SU-DHL-6 (cell line): ENCODE results near the gene PLEKHA6.

Source experiments
- H2AFZ ChIP-seq: fragments of 200-600 bp; sonication (generic); 2 replicates; pipeline ENCODE4 v1.6.1; 2014; ENCODE audit warnings: low read depth, mild to moderate bottlenecking, moderate library complexity, mixed read lengths, antibody characterized with exemption, low read length; ENCODE audit not compliant: severe bottlenecking
- H3F3A ChIP-seq: fragments of 200-600 bp; shearing (Covaris generic); 2 replicates; pipeline ENCODE4 v1.6.0; 2016; ENCODE audit warnings: antibody characterized with exemption, mild to moderate bottlenecking; ENCODE audit not compliant: insufficient read depth
- H3K27ac ChIP-seq: fragments of 200-600 bp; sonication (generic); 2 replicates; pipeline ENCODE4 v1.5.1; 2016; ENCODE audit warnings: low read depth, mild to moderate bottlenecking, low read length, moderate library complexity, mixed read lengths
- H3K27me3 ChIP-seq: fragments of 200-600 bp; sonication (generic), shearing (Covaris generic); 2 replicates; pipeline ENCODE4 v1.6.0; 2014; ENCODE audit warnings: mild to moderate bottlenecking, low read length
- H3K36me3 ChIP-seq: fragments of 200-600 bp; sonication (generic); 2 replicates; pipeline ENCODE4 v1.6.1; 2014; ENCODE audit warnings: mild to moderate bottlenecking, low read length, mixed read lengths
- H3K4me2 ChIP-seq: fragments of 300-600, 200-600 bp; shearing (Covaris generic), sonication (generic); 2 replicates; pipeline ENCODE4 v1.6.0; 2014; ENCODE audit warnings: low read length, low read depth, mild to moderate bottlenecking; ENCODE audit not compliant: poor library complexity, severe bottlenecking
- H3K4me3 ChIP-seq: fragments of 200-600 bp; sonication (generic); 2 replicates; pipeline ENCODE4 v1.5.1; 2014; ENCODE audit warnings: antibody characterized with exemption, low read length, mild to moderate bottlenecking, mixed read lengths; ENCODE audit not compliant: insufficient read depth, poor library complexity, severe bottlenecking
- H3K79me2 ChIP-seq: fragments of 200-600 bp; sonication (generic); 2 replicates; pipeline ENCODE4 v1.6.1; 2014; ENCODE audit warnings: mild to moderate bottlenecking, low read length, moderate library complexity; ENCODE audit not compliant: insufficient read depth
- H3K9ac ChIP-seq: fragments of 200-600 bp; sonication (generic); 2 replicates; pipeline ENCODE4 v1.7.0; 2014; ENCODE audit warnings: mild to moderate bottlenecking, low read length
- H3K9me2 ChIP-seq: fragments of 200-600 bp; sonication (generic); replicated peaks from 2 replicates; pipeline ENCODE4 v1.6.1; 2014; ENCODE audit warnings: low read length; ENCODE audit not compliant: insufficient read depth
- H3K9me3 ChIP-seq: fragments of 200-600 bp; sonication (generic); 2 replicates; pipeline ENCODE4 v1.6.1; 2014; ENCODE audit warnings: low read length, mixed read lengths; ENCODE audit not compliant: insufficient read depth
- H4K20me1 ChIP-seq: fragments of 200-600 bp; sonication (generic); 2 replicates; pipeline ENCODE4 v1.6.1; 2014; ENCODE audit warnings: low read depth, mild to moderate bottlenecking, antibody characterized with exemption, low read length, moderate library complexity, mixed read lengths
- EZH2phosphoT487 ChIP-seq: fragments of 200-600 bp; sonication (generic), shearing (Covaris generic); conservative IDR thresholded peaks from 2 replicates; pipeline ENCODE4 v1.6.1; 2018; ENCODE audit warnings: mild to moderate bottlenecking, antibody characterized with exemption, low read length, moderate library complexity, mixed read lengths
- TF ChIP-seq, protein P1 (sequence below): fragments of 200-600 bp; sonication (generic); IDR thresholded peaks from one replicate; pipeline ENCODE4 v1.5.1; 2017; ENCODE audit warnings: antibody characterized with exemption, mild to moderate bottlenecking, low read length, moderate library complexity; ENCODE audit not compliant: insufficient read depth, poor library complexity, severe bottlenecking

Gene PLEKHA6

DNA sequence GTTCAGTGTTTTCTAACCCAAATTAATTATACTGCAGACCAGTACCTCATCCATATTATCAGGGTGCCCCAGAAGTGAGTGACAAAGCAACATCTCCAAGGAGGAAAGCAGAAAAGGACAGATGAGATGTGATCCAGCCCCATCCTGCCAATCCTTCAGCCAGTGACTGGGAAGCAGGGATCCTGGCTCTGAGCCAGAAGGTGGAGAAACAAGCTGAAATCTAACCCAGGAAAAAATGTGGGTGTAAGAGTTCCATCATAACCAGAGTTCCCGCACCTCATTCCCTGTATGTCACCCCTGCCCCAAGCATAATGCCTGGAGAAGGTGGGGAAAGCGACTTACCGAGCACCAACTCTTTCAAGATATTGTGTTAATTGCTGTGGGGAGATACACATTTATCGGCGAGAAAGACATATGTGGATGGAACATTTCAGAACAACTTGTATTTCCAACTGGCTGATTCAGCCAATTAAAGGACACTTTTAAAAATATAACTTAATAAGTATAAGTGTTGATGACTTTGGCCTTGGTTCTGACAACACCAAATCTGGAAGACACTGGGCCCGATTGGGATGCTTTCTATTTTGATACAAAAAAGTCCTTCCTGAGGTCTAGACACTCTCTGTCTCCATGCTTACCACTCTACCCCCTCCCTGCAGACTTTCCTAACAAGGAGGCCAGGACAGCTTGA lies 14.9 kb downstream of the PLEKHA6 start:
- Histone ChIP-seq H3F3A (no peaks in the 10 kb centered on the region), H3K9ac (no peak overlapping the region), H3K36me3 (no peaks in the 10 kb centered on the region), H3K79me2 (no peaks in the 10 kb centered on the region), H3K9me2 (no peaks in the 10 kb centered on the region), H4K20me1 (no peaks in the 10 kb centered on the region), H2AFZ (no peak overlapping the region), H3K27ac (no peak overlapping the region), H3K27me3 (no peaks in the 10 kb centered on the region), H3K4me2 (no peak overlapping the region), H3K9me3 (no peaks in the 10 kb centered on the region), H3K4me3 (no peak overlapping the region)
- TF ChIP-seq EZH2phosphoT487, result no peak
- TF ChIP-seq, protein P1, sequence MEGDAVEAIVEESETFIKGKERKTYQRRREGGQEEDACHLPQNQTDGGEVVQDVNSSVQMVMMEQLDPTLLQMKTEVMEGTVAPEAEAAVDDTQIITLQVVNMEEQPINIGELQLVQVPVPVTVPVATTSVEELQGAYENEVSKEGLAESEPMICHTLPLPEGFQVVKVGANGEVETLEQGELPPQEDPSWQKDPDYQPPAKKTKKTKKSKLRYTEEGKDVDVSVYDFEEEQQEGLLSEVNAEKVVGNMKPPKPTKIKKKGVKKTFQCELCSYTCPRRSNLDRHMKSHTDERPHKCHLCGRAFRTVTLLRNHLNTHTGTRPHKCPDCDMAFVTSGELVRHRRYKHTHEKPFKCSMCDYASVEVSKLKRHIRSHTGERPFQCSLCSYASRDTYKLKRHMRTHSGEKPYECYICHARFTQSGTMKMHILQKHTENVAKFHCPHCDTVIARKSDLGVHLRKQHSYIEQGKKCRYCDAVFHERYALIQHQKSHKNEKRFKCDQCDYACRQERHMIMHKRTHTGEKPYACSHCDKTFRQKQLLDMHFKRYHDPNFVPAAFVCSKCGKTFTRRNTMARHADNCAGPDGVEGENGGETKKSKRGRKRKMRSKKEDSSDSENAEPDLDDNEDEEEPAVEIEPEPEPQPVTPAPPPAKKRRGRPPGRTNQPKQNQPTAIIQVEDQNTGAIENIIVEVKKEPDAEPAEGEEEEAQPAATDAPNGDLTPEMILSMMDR, result no peak

DNA sequence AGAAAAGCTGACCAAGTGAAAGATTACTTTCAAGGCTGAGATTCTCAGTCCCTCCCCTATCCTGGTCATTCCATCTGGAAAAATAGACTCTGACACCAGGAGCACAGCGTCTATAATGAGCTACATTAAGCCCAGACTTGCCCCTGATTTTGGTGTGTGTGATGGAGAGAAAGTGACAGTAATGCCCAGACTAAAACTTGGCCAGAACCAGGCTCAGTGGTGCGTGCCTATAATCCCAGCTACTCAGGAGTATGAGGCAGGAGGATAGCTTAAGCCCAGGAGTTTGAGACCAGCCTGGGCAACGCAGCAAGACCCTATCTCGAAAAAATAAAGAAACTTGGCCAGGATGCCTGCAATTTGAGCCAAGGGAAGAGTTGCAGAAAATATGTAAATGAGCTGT lies 15.9 kb downstream of the PLEKHA6 start:
- no peak overlapping the region for H3K4me3 ChIP-seq
- H2AFZ ChIP-seq, result no peak overlapping the region
- no peaks in the 10 kb centered on the region for H3K27me3 ChIP-seq
- no peaks in the 10 kb centered on the region for H3K79me2 ChIP-seq
- no peaks in the 10 kb centered on the region for H3F3A ChIP-seq
- no peak overlapping the region for H3K4me2 ChIP-seq
- no peak for TF ChIP-seq EZH2phosphoT487
- TF ChIP-seq, protein P1, result no peak
- no peak overlapping the region for H3K27ac ChIP-seq
- no peak overlapping the region for H3K9ac ChIP-seq
- no peaks in the 10 kb centered on the region for H3K36me3 ChIP-seq
- no peaks in the 10 kb centered on the region for H3K9me2 ChIP-seq
- no peaks in the 10 kb centered on the region for H3K9me3 ChIP-seq
- no peaks in the 10 kb centered on the region for H4K20me1 ChIP-seq

DNA sequence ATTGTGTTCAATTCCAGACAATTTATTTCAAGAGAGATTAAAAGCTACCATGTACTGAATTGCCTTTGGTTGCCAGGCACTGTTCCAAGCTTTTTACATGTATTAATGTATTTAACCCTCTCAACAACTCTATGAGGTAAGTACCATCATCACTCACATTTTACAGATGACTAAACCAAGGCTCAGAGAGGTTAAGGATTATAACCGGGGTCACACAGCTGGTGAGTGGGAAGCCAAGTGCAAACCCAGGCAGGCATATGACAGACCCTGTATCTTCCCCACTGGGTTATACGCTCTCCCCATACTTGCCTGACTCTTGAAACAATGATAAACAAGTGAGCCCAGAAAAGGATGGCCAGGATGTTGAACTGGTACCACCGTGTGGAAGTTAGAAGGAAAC lies 16.5 kb downstream of the PLEKHA6 start:
- Histone ChIP-seq H3K27me3 (no peaks in the 10 kb centered on the region), H3K4me3 (no peak overlapping the region), H3F3A (no peaks in the 10 kb centered on the region), H3K79me2 (no peaks in the 10 kb centered on the region), H3K36me3 (no peaks in the 10 kb centered on the region), H2AFZ (no peak overlapping the region), H3K9me2 (no peaks in the 10 kb centered on the region), H3K9ac (no peak overlapping the region), H4K20me1 (no peaks in the 10 kb centered on the region), H3K9me3 (no peaks in the 10 kb centered on the region), H3K27ac (no peak overlapping the region), H3K4me2 (no peak overlapping the region)
- TF ChIP-seq, protein P1, result no peak
- TF ChIP-seq EZH2phosphoT487, result no peak
